IMR-90 (cell line): Measurements from ENCODE around the gene IL11RA. TPM values are rescaled to one million over a fixed set of nuclear protein-coding genes. Genes with fewer than 3 reads are reported as not detected.
A peak's percentile ranks its signal among the peaks of the same experiment; 100 is the strongest.

Experiments
- ATAC-seq: fragments of 200-7000 bp; cut with Tn5 transposase; 2 replicates; pipeline ENCODE4 v1.9.1; 2020; ENCODE audit warnings: low read depth, mild to moderate bottlenecking, moderate library complexity
- BruUV-seq: library from RNA; stranded (reverse); fragments of 400-500 nt; replicated peaks from 2 replicates; lab custom pipeline; 2021; lab: Mats Ljungman, UMichigan
- CTCF ChIA-PET: fragments of 300-600 bp; formaldehyde crosslinking; extraction: SDS; loops from one replicate; lab custom pipeline; 2021; ENCODE audit warnings: antibody characterized with exemption; lab: Yijun Ruan, JAX
- POLR2A ChIA-PET: fragments of 300-600 bp; sonication (Branson Sonifier 250); formaldehyde crosslinking; loops from one replicate; lab custom pipeline; 2022; ENCODE audit warnings: antibody characterized with exemption; ENCODE audit not compliant: unreplicated experiment; lab: Charles Lee
- DNase-seq: peaks from one replicate; pipeline ENCODE4 v3.0.0; 2013
- H2AFZ ChIP-seq: replicated peaks from 2 replicates; pipeline ENCODE3; 2013; ENCODE audit warnings: low read length, mild to moderate bottlenecking; ENCODE audit not compliant: poor library complexity
- H2AK5ac ChIP-seq: 2 replicates; pipeline ENCODE4 v1.6.1; 2013; ENCODE audit warnings: low read depth, low read length, inconsistent platforms
- H2AK9ac ChIP-seq: replicated peaks from 2 replicates; pipeline ENCODE3; 2013; ENCODE audit warnings: mild to moderate bottlenecking, low read depth, low read length, moderate library complexity; ENCODE audit not compliant: poor library complexity
- H2BK120ac ChIP-seq: 2 replicates; pipeline ENCODE4 v1.6.1; 2013; ENCODE audit warnings: low read depth, low read length, inconsistent platforms
- H2BK15ac ChIP-seq: 3 replicates; pipeline ENCODE4 v1.6.1; 2013; ENCODE audit warnings: low read depth, low read length, inconsistent platforms
- H2BK20ac ChIP-seq: 2 replicates; pipeline ENCODE4 v1.6.1; 2013; ENCODE audit warnings: low read depth, mild to moderate bottlenecking, inconsistent platforms, low read length, moderate library complexity
- H2BK5ac ChIP-seq: 2 replicates; pipeline ENCODE4 v1.6.1; 2013; ENCODE audit warnings: mild to moderate bottlenecking, low read depth, low read length, inconsistent platforms; ENCODE audit not compliant: poor library complexity, severe bottlenecking
- H3K14ac ChIP-seq: replicated peaks from 2 replicates; pipeline ENCODE4 v1.6.1; 2013; ENCODE audit warnings: low read depth, low read length, inconsistent platforms
- H3K18ac ChIP-seq: 2 replicates; pipeline ENCODE4 v1.6.1; 2013; ENCODE audit warnings: low read depth, low read length, control low read depth
- H3K23ac ChIP-seq: 2 replicates; pipeline ENCODE4 v1.6.1; 2013; ENCODE audit warnings: low read depth, low read length, inconsistent platforms
- H3K27ac ChIP-seq: 2 replicates; pipeline ENCODE4 v1.5.1; 2013; ENCODE audit warnings: mild to moderate bottlenecking, control low read depth, low read length; ENCODE audit not compliant: insufficient read depth
- H3K27me3 ChIP-seq: 2 replicates; pipeline ENCODE4 v1.6.1; 2013; ENCODE audit warnings: low read length; ENCODE audit not compliant: control insufficient read depth, insufficient read depth
- H3K36me3 ChIP-seq: 2 replicates; pipeline ENCODE4 v1.6.1; 2013; ENCODE audit warnings: low read length, mixed read lengths; ENCODE audit not compliant: control insufficient read depth, insufficient read depth
- H3K4ac ChIP-seq: 2 replicates; pipeline ENCODE4 v1.6.1; 2013; ENCODE audit warnings: low read depth, low read length, inconsistent platforms
- H3K4me1 ChIP-seq: 2 replicates; pipeline ENCODE4 v1.6.1; 2013; ENCODE audit warnings: low read length, mixed read lengths; ENCODE audit not compliant: control insufficient read depth, insufficient read depth
- H3K4me2 ChIP-seq: 2 replicates; pipeline ENCODE4 v1.6.1; 2013; ENCODE audit warnings: low read depth, mild to moderate bottlenecking, control low read depth, low read length, moderate library complexity
- H3K4me3 ChIP-seq: 2 replicates; pipeline ENCODE4 v1.5.1; 2013; ENCODE audit warnings: low read depth, mild to moderate bottlenecking, control low read depth, low read length, moderate library complexity; ENCODE audit not compliant: insufficient read depth
- H3K56ac ChIP-seq: 2 replicates; pipeline ENCODE4 v1.6.1; 2013; ENCODE audit warnings: low read length, inconsistent platforms; ENCODE audit not compliant: insufficient read depth; ENCODE audit errors: extremely low read depth
- H3K79me1 ChIP-seq, 2 experiments: 2 replicates each; pipeline ENCODE4 v1.6.1; 2013; ENCODE audit warnings: low read length in 2 of 2, inconsistent platforms in 1 of 2, low read depth in 1 of 2
- H3K9ac ChIP-seq: 2 replicates; pipeline ENCODE4 v1.6.1; 2013; ENCODE audit warnings: low read depth, low read length, control low read depth
- H3K9me1 ChIP-seq: 2 replicates; pipeline ENCODE4 v1.6.1; 2013; ENCODE audit warnings: low read length, inconsistent platforms; ENCODE audit not compliant: insufficient read depth
- H3K9me3 ChIP-seq: 2 replicates; pipeline ENCODE4 v1.6.1; 2013; ENCODE audit warnings: low read length; ENCODE audit not compliant: control insufficient read depth, insufficient read depth
- H4K20me1 ChIP-seq: 2 replicates; pipeline ENCODE4 v1.6.1; 2013; ENCODE audit warnings: low read length, inconsistent platforms; ENCODE audit not compliant: insufficient read depth
- H4K5ac ChIP-seq: 2 replicates; pipeline ENCODE4 v1.6.1; 2013; ENCODE audit warnings: mild to moderate bottlenecking, low read depth, low read length, control low read depth
- H4K8ac ChIP-seq, 2 experiments: 2 replicates each; pipeline ENCODE4 v1.6.1; 2013; ENCODE audit warnings: low read depth in 2 of 2, low read length in 2 of 2, control low read depth in 1 of 2, inconsistent platforms in 1 of 2
- H4K91ac ChIP-seq: 2 replicates; pipeline ENCODE4 v1.6.1; 2013; ENCODE audit warnings: low read depth, low read length, inconsistent platforms; ENCODE audit not compliant: insufficient read depth
- BHLHE40 ChIP-seq: fragments of 150-350 bp; IDR thresholded peaks from 2 replicates; pipeline ENCODE4 v1.6.1; 2016; ENCODE audit warnings: mild to moderate bottlenecking, low read depth, low read length
- CHD1 ChIP-seq: IDR thresholded peaks from 2 replicates; pipeline ENCODE4 v1.6.1; 2012; ENCODE audit warnings: low read depth, low read length, improper control_type of control experiment
- MAFK ChIP-seq: IDR thresholded peaks from 2 replicates; pipeline ENCODE4 v1.6.1; 2012; ENCODE audit warnings: low read depth, low read length, improper control_type of control experiment
- MAZ ChIP-seq: IDR thresholded peaks from 2 replicates; pipeline ENCODE4 v1.6.1; 2012; ENCODE audit warnings: low read depth, mild to moderate bottlenecking, low read length, improper control_type of control experiment, moderate library complexity, borderline replicate concordance
- NFE2L2 ChIP-seq: fragments of 150-350 bp; IDR thresholded peaks from 2 replicates; pipeline ENCODE4 v1.6.1; 2016; ENCODE audit warnings: low read depth, mild to moderate bottlenecking, low read length
- RCOR1 ChIP-seq: IDR thresholded peaks from 2 replicates; pipeline ENCODE4 v1.6.1; 2012; ENCODE audit warnings: mild to moderate bottlenecking, low read length, improper control_type of control experiment; ENCODE audit not compliant: insufficient replicate concordance
- RFX5 ChIP-seq: IDR thresholded peaks from 2 replicates; pipeline ENCODE4 v1.8.0; 2012; ENCODE audit warnings: low read depth, mild to moderate bottlenecking, low read length, moderate library complexity
- SMC3 ChIP-seq: fragments of 150-350 bp; IDR thresholded peaks from 2 replicates; pipeline ENCODE4 v1.6.1; 2016; ENCODE audit warnings: low read depth, mild to moderate bottlenecking, antibody characterized with exemption, low read length, moderate library complexity
- WGBS, 2 experiments: methylation state at CpG; one replicate each; pipeline versions ENCODE4 v1.1.5 to v1.1.7; 2013; ENCODE audit warnings: missing lambda C conversion rate in 2 of 2; ENCODE audit not compliant: insufficient read length in 1 of 2; ENCODE audit errors: extremely low coverage in 2 of 2; 5-methylcytosine and 5-hydroxymethylcytosine counted together
- dilution Hi-C: fragments of 300-500 bp; cut with HindIII; formaldehyde crosslinking; loops from one replicate; pipeline ENCODE4 v1.14.3; 2018; ENCODE audit warnings: low sequenced_read_pairs; ENCODE audit not compliant: unreplicated experiment
- in situ Hi-C: fragments of 300-500 bp; cut with MboI; formaldehyde crosslinking; loops from 3 replicates; pipeline ENCODE4 v1.14.3; 2019; ENCODE audit warnings: low sequenced_read_pairs, inconsistent platforms, mixed read lengths
- intact Hi-C: fragments of 100-400 bp; cut with micrococcal nuclease; formaldehyde crosslinking; loops from 2 replicates; pipeline ENCODE4 v1.10.0; 2022
- polyA plus RNA-seq, 3 experiments: library from polyadenylated mRNA; depleted of rRNA; stranded (reverse); fragments of >200 nt; gene quantifications; 2 replicates each; pipeline ENCODE4 v1.2.3, GENCODE V29; 2012; ENCODE audit warnings: low replicate concordance in 1 of 3
- total RNA-seq: library from RNA; depleted of rRNA; stranded (reverse); fragments of >200 nt; gene quantifications from 2 replicates; pipeline ENCODE4 v1.2.3, GENCODE V29; 2012
- TF ChIP-seq, protein P1 (sequence below): conservative IDR thresholded peaks from 2 replicates; pipeline ENCODE4 v1.5.1; 2012; ENCODE audit warnings: mild to moderate bottlenecking, low read depth, low read length, improper control_type of control experiment

Gene IL11RA
- total and polyA plus RNA-seq, 2 of the 4 experiments (the other 2 are of a cell fraction), result 8.2 to 15.9 TPM

DNA sequence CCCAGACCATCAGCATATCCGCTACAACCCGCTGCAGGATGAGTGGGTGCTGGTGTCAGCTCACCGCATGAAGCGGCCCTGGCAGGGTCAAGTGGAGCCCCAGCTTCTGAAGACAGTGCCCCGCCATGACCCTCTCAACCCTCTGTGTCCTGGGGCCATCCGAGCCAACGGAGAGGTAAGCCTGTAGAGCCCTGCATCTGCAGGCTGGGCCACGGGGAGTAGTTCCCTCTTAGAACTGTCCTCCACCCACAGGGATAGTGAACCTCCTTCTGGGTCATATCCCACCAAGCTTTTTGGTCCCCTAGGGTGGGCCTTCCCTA, 4.9 kb upstream of the IL11RA start:
- no peak for ATAC-seq
- Histone ChIP-seq H3K4me3 (peak overlapping the region; percentile 76), H2AFZ (peak overlapping the region; percentile 99), H3K9ac (peak overlapping the region; percentile 86), H3K4ac (peak overlapping the region; percentile 73), H3K9me3 (no peaks in the 10 kb centered on the region), H3K36me3 (peaks cover 16% of the 10 kb centered on the region), H4K91ac (peak overlapping the region; percentile 10; the same call in 1 of the 2 replicates), H3K23ac (peak overlapping the region; percentile 37), H3K79me1 (peaks cover 15 to 35% of the 10 kb centered on the region in 2 experiments), H3K14ac (peak overlapping the region; percentile 55), H3K27ac (peak overlapping the region; percentile 82), H3K27me3 (no peaks in the 10 kb centered on the region), H3K18ac (no peak overlapping the region; the same call in 1 of the 2 replicates), H2AK9ac (peak overlapping the region; percentile 93), H3K9me1 (peaks cover 20% of the 10 kb centered on the region), H2BK5ac (peak overlapping the region; percentile 67), H4K20me1 (no peaks in the 10 kb centered on the region), H3K4me1 (peaks cover 18% of the 10 kb centered on the region), H2BK15ac (no peak overlapping the region), H3K4me2 (peak overlapping the region; percentile 89), H4K5ac (no peak overlapping the region), H4K8ac (peak overlapping the region; percentile 80 to 85; a peak in 3 of 4 replicates), H2BK20ac (no peak overlapping the region), H2BK120ac (no peak overlapping the region), H2AK5ac (peak overlapping the region; percentile 29; the same call in 1 of the 2 replicates), H3K56ac (peak overlapping the region; percentile 59; the same call in 1 of the 2 replicates)
- BruUV-seq, result TSS peak; percentile 42
- intact Hi-C loops (loop anchor here (2.0 kb wide), 1 partner anchor 56 kb away; no protein-coding TSS in a partner anchor), dilution Hi-C loops (no loop called here), in situ Hi-C loops (no loop called here)
- DNase-seq, result no peak
- POLR2A ChIA-PET, result interaction anchor here (1.5 kb wide), 1 partner anchor 9 kb away, joined by 10 read pairs; the partner anchor contains the start of gene SIGMAR1
- CTCF ChIA-PET, result interaction anchor here (0.9 to 1.6 kb wide), 4 partner anchors 9 to 56 kb away, joined by 3 to 6 read pairs (median 4); no protein-coding TSS in a partner anchor
- TF ChIP-seq RFX5 (no peak), SMC3 (no peak), BHLHE40 (no peak), MAFK (no peak), CHD1 (no peak), RCOR1 (no peak), NFE2L2 (no peak), MAZ (no peak)
- TF ChIP-seq, protein P1, sequence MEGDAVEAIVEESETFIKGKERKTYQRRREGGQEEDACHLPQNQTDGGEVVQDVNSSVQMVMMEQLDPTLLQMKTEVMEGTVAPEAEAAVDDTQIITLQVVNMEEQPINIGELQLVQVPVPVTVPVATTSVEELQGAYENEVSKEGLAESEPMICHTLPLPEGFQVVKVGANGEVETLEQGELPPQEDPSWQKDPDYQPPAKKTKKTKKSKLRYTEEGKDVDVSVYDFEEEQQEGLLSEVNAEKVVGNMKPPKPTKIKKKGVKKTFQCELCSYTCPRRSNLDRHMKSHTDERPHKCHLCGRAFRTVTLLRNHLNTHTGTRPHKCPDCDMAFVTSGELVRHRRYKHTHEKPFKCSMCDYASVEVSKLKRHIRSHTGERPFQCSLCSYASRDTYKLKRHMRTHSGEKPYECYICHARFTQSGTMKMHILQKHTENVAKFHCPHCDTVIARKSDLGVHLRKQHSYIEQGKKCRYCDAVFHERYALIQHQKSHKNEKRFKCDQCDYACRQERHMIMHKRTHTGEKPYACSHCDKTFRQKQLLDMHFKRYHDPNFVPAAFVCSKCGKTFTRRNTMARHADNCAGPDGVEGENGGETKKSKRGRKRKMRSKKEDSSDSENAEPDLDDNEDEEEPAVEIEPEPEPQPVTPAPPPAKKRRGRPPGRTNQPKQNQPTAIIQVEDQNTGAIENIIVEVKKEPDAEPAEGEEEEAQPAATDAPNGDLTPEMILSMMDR, result no peak
- WGBS, 2 experiments, result 0% methylated on average over 2 of the region's 8 CpGs; no CpG with 5 or more reads in 1 of the 2 experiments
